IMR-90 (cell line): ENCODE results near the gene PRKACA. TPM values are rescaled to one million over a fixed set of nuclear protein-coding genes. Genes with fewer than 3 reads are reported as not detected.

Experiments used
- ATAC-seq: fragments of 200-7000 bp; cut with Tn5 transposase; 2 replicates; pipeline ENCODE4 v1.9.1; 2020; ENCODE audit warnings: low read depth, mild to moderate bottlenecking, moderate library complexity
- BruUV-seq: library from RNA; stranded (reverse); fragments of 400-500 nt; replicated peaks from 2 replicates; lab custom pipeline; 2021; lab: Mats Ljungman, UMichigan
- CTCF ChIA-PET: fragments of 300-600 bp; formaldehyde crosslinking; extraction: SDS; loops from one replicate; lab custom pipeline; 2021; ENCODE audit warnings: antibody characterized with exemption; lab: Yijun Ruan, JAX
- POLR2A ChIA-PET: fragments of 300-600 bp; sonication (Branson Sonifier 250); formaldehyde crosslinking; loops from one replicate; lab custom pipeline; 2022; ENCODE audit warnings: antibody characterized with exemption; ENCODE audit not compliant: unreplicated experiment; lab: Charles Lee
- DNase-seq: peaks from one replicate; pipeline ENCODE4 v3.0.0; 2013
- H2AFZ ChIP-seq: replicated peaks from 2 replicates; pipeline ENCODE3; 2013; ENCODE audit warnings: low read length, mild to moderate bottlenecking; ENCODE audit not compliant: poor library complexity
- H2AK5ac ChIP-seq: 2 replicates; pipeline ENCODE4 v1.6.1; 2013; ENCODE audit warnings: low read depth, low read length, inconsistent platforms
- H2AK9ac ChIP-seq: replicated peaks from 2 replicates; pipeline ENCODE3; 2013; ENCODE audit warnings: mild to moderate bottlenecking, low read depth, low read length, moderate library complexity; ENCODE audit not compliant: poor library complexity
- H2BK120ac ChIP-seq: 2 replicates; pipeline ENCODE4 v1.6.1; 2013; ENCODE audit warnings: low read depth, low read length, inconsistent platforms
- H2BK15ac ChIP-seq: 3 replicates; pipeline ENCODE4 v1.6.1; 2013; ENCODE audit warnings: low read depth, low read length, inconsistent platforms
- H2BK20ac ChIP-seq: 2 replicates; pipeline ENCODE4 v1.6.1; 2013; ENCODE audit warnings: low read depth, mild to moderate bottlenecking, inconsistent platforms, low read length, moderate library complexity
- H2BK5ac ChIP-seq: 2 replicates; pipeline ENCODE4 v1.6.1; 2013; ENCODE audit warnings: mild to moderate bottlenecking, low read depth, low read length, inconsistent platforms; ENCODE audit not compliant: poor library complexity, severe bottlenecking
- H3K14ac ChIP-seq: replicated peaks from 2 replicates; pipeline ENCODE4 v1.6.1; 2013; ENCODE audit warnings: low read depth, low read length, inconsistent platforms
- H3K18ac ChIP-seq: 2 replicates; pipeline ENCODE4 v1.6.1; 2013; ENCODE audit warnings: low read depth, low read length, control low read depth
- H3K23ac ChIP-seq: 2 replicates; pipeline ENCODE4 v1.6.1; 2013; ENCODE audit warnings: low read depth, low read length, inconsistent platforms
- H3K27ac ChIP-seq: 2 replicates; pipeline ENCODE4 v1.5.1; 2013; ENCODE audit warnings: mild to moderate bottlenecking, control low read depth, low read length; ENCODE audit not compliant: insufficient read depth
- H3K27me3 ChIP-seq: 2 replicates; pipeline ENCODE4 v1.6.1; 2013; ENCODE audit warnings: low read length; ENCODE audit not compliant: control insufficient read depth, insufficient read depth
- H3K36me3 ChIP-seq: 2 replicates; pipeline ENCODE4 v1.6.1; 2013; ENCODE audit warnings: low read length, mixed read lengths; ENCODE audit not compliant: control insufficient read depth, insufficient read depth
- H3K4ac ChIP-seq: 2 replicates; pipeline ENCODE4 v1.6.1; 2013; ENCODE audit warnings: low read depth, low read length, inconsistent platforms
- H3K4me1 ChIP-seq: 2 replicates; pipeline ENCODE4 v1.6.1; 2013; ENCODE audit warnings: low read length, mixed read lengths; ENCODE audit not compliant: control insufficient read depth, insufficient read depth
- H3K4me2 ChIP-seq: 2 replicates; pipeline ENCODE4 v1.6.1; 2013; ENCODE audit warnings: low read depth, mild to moderate bottlenecking, control low read depth, low read length, moderate library complexity
- H3K4me3 ChIP-seq: 2 replicates; pipeline ENCODE4 v1.5.1; 2013; ENCODE audit warnings: low read depth, mild to moderate bottlenecking, control low read depth, low read length, moderate library complexity; ENCODE audit not compliant: insufficient read depth
- H3K56ac ChIP-seq: 2 replicates; pipeline ENCODE4 v1.6.1; 2013; ENCODE audit warnings: low read length, inconsistent platforms; ENCODE audit not compliant: insufficient read depth; ENCODE audit errors: extremely low read depth
- H3K79me1 ChIP-seq, 2 experiments: 2 replicates each; pipeline ENCODE4 v1.6.1; 2013; ENCODE audit warnings: low read length in 2 of 2, inconsistent platforms in 1 of 2, low read depth in 1 of 2
- H3K9ac ChIP-seq: 2 replicates; pipeline ENCODE4 v1.6.1; 2013; ENCODE audit warnings: low read depth, low read length, control low read depth
- H3K9me1 ChIP-seq: 2 replicates; pipeline ENCODE4 v1.6.1; 2013; ENCODE audit warnings: low read length, inconsistent platforms; ENCODE audit not compliant: insufficient read depth
- H3K9me3 ChIP-seq: 2 replicates; pipeline ENCODE4 v1.6.1; 2013; ENCODE audit warnings: low read length; ENCODE audit not compliant: control insufficient read depth, insufficient read depth
- H4K20me1 ChIP-seq: 2 replicates; pipeline ENCODE4 v1.6.1; 2013; ENCODE audit warnings: low read length, inconsistent platforms; ENCODE audit not compliant: insufficient read depth
- H4K5ac ChIP-seq: 2 replicates; pipeline ENCODE4 v1.6.1; 2013; ENCODE audit warnings: mild to moderate bottlenecking, low read depth, low read length, control low read depth
- H4K8ac ChIP-seq, 2 experiments: 2 replicates each; pipeline ENCODE4 v1.6.1; 2013; ENCODE audit warnings: low read depth in 2 of 2, low read length in 2 of 2, control low read depth in 1 of 2, inconsistent platforms in 1 of 2
- H4K91ac ChIP-seq: 2 replicates; pipeline ENCODE4 v1.6.1; 2013; ENCODE audit warnings: low read depth, low read length, inconsistent platforms; ENCODE audit not compliant: insufficient read depth
- BHLHE40 ChIP-seq: fragments of 150-350 bp; IDR thresholded peaks from 2 replicates; pipeline ENCODE4 v1.6.1; 2016; ENCODE audit warnings: mild to moderate bottlenecking, low read depth, low read length
- CEBPB ChIP-seq: IDR thresholded peaks from 2 replicates; pipeline ENCODE4 v1.6.1; 2012; ENCODE audit warnings: low read depth, low read length, improper control_type of control experiment
- CHD1 ChIP-seq: IDR thresholded peaks from 2 replicates; pipeline ENCODE4 v1.6.1; 2012; ENCODE audit warnings: low read depth, low read length, improper control_type of control experiment
- CTCF ChIP-seq: conservative IDR thresholded peaks from 2 replicates; pipeline ENCODE4 v1.5.1; 2012; ENCODE audit warnings: mild to moderate bottlenecking, low read depth, low read length, improper control_type of control experiment
- FOS ChIP-seq: fragments of 150-350 bp; IDR thresholded peaks from 2 replicates; pipeline ENCODE4 v1.6.1; 2016; ENCODE audit warnings: low read depth, low read length
- MAZ ChIP-seq: IDR thresholded peaks from 2 replicates; pipeline ENCODE4 v1.6.1; 2012; ENCODE audit warnings: low read depth, mild to moderate bottlenecking, low read length, improper control_type of control experiment, moderate library complexity, borderline replicate concordance
- MXI1 ChIP-seq: IDR thresholded peaks from 2 replicates; pipeline ENCODE4 v1.6.1; 2012; ENCODE audit warnings: low read depth, mild to moderate bottlenecking, low read length, moderate library complexity, borderline replicate concordance
- POLR2A ChIP-seq: IDR thresholded peaks from 2 replicates; pipeline ENCODE4 v1.6.1; 2012; ENCODE audit warnings: mild to moderate bottlenecking, low read depth, low read length
- RAD21 ChIP-seq: IDR thresholded peaks from 2 replicates; pipeline ENCODE4 v1.6.1; 2012; ENCODE audit warnings: low read length, improper control_type of control experiment
- RCOR1 ChIP-seq: IDR thresholded peaks from 2 replicates; pipeline ENCODE4 v1.6.1; 2012; ENCODE audit warnings: mild to moderate bottlenecking, low read length, improper control_type of control experiment; ENCODE audit not compliant: insufficient replicate concordance
- RFX5 ChIP-seq: IDR thresholded peaks from 2 replicates; pipeline ENCODE4 v1.8.0; 2012; ENCODE audit warnings: low read depth, mild to moderate bottlenecking, low read length, moderate library complexity
- SMC3 ChIP-seq: fragments of 150-350 bp; IDR thresholded peaks from 2 replicates; pipeline ENCODE4 v1.6.1; 2016; ENCODE audit warnings: low read depth, mild to moderate bottlenecking, antibody characterized with exemption, low read length, moderate library complexity
- WGBS, 2 experiments: methylation state at CpG; one replicate each; pipeline versions ENCODE4 v1.1.5 to v1.1.7; 2013; ENCODE audit warnings: missing lambda C conversion rate in 2 of 2; ENCODE audit not compliant: insufficient read length in 1 of 2; ENCODE audit errors: extremely low coverage in 2 of 2; 5-methylcytosine and 5-hydroxymethylcytosine counted together
- dilution Hi-C: fragments of 300-500 bp; cut with HindIII; formaldehyde crosslinking; loops from one replicate; pipeline ENCODE4 v1.14.3; 2018; ENCODE audit warnings: low sequenced_read_pairs; ENCODE audit not compliant: unreplicated experiment
- in situ Hi-C: fragments of 300-500 bp; cut with MboI; formaldehyde crosslinking; loops from 3 replicates; pipeline ENCODE4 v1.14.3; 2019; ENCODE audit warnings: low sequenced_read_pairs, inconsistent platforms, mixed read lengths
- intact Hi-C: fragments of 100-400 bp; cut with micrococcal nuclease; formaldehyde crosslinking; loops from 2 replicates; pipeline ENCODE4 v1.10.0; 2022
- polyA plus RNA-seq, 3 experiments: library from polyadenylated mRNA; depleted of rRNA; stranded (reverse); fragments of >200 nt; gene quantifications; 2 replicates each; pipeline ENCODE4 v1.2.3, GENCODE V29; 2012; ENCODE audit warnings: low replicate concordance in 1 of 3
- total RNA-seq: library from RNA; depleted of rRNA; stranded (reverse); fragments of >200 nt; gene quantifications from 2 replicates; pipeline ENCODE4 v1.2.3, GENCODE V29; 2012
- TF ChIP-seq, protein P1 (sequence below): fragments of 150-350 bp; IDR thresholded peaks from 2 replicates; pipeline ENCODE4 v1.6.1; 2017; ENCODE audit warnings: mild to moderate bottlenecking, antibody characterized with exemption, low read length, low read depth

The PRKACA gene
- total and polyA plus RNA-seq, 2 of the 4 experiments (the other 2 are of a cell fraction): 18.1 to 94.5 TPM

- Histone ChIP-seq H4K20me1 (peaks cover 8% of the 10 kb centered on the region), H3K4me1 (peaks cover 16% of the 10 kb centered on the region), H2AK5ac (peak overlapping the region; percentile 90), H3K56ac (peak overlapping the region; percentile 57), H3K14ac (peak overlapping the region; percentile 84), H2BK15ac (no peak overlapping the region; the same call in 2 of the 3 replicates), H3K9ac (peak overlapping the region; percentile 65), H2AK9ac (peak overlapping the region; percentile 68), H3K9me3 (no peaks in the 10 kb centered on the region), H2BK120ac (peak overlapping the region; percentile 63), H3K4me3 (peak overlapping the region; percentile 33), H3K9me1 (peaks cover 13% of the 10 kb centered on the region; the same call in 1 of the 2 replicates), H4K91ac (peak overlapping the region; percentile 83), H2AFZ (peak overlapping the region; percentile 87), H3K4me2 (peak overlapping the region; percentile 80), H2BK20ac (no peak overlapping the region), H3K18ac (peak overlapping the region; percentile 48), H3K27me3 (no peaks in the 10 kb centered on the region), H3K79me1 (peaks cover 7 to 50% of the 10 kb centered on the region in 2 experiments), H4K8ac (peak overlapping the region; percentile 80 to 89), H3K4ac (peak overlapping the region; percentile 89), H4K5ac (peak overlapping the region; percentile 65), H2BK5ac (peak overlapping the region; percentile 82), H3K27ac (peak overlapping the region; percentile 83), H3K23ac (peak overlapping the region; percentile 68), H3K36me3 (no peaks in the 10 kb centered on the region)
- intact Hi-C loops: no loop called here
- no TSS peak for BruUV-seq
- dilution Hi-C loops: no loop called here
- ChIA-PET CTCF (interaction anchor here (0.6 to 1.0 kb wide), 2 partner anchors 18 to 239 kb away, joined by 3 to 4 read pairs; partner anchors contain the start of gene ASF1B), POLR2A (no interaction called here)
- peak; percentile 75 for DNase-seq
- in situ Hi-C loops: no loop called here
- WGBS, 2 experiments: 2% methylated on average over 37 of the region's 61 CpGs; no CpG with 5 or more reads in 1 of the 2 experiments
- ATAC-seq: peak; percentile 0
- TF ChIP-seq SMC3 (no peak), MXI1 (no peak), FOS (no peak; the same call in 1 of the 2 replicates), CHD1 (no peak), MAZ (peak; percentile 39; the same call in 1 of the 2 replicates), CTCF (no peak), RFX5 (no peak), POLR2A (peak; percentile 57), RAD21 (no peak), CEBPB (peak; percentile 98), RCOR1 (peak; percentile 90), BHLHE40 (0 out of 2 replicates have a peak, but pooled peaks have one; percentile 13)
- TF ChIP-seq, protein P1, sequence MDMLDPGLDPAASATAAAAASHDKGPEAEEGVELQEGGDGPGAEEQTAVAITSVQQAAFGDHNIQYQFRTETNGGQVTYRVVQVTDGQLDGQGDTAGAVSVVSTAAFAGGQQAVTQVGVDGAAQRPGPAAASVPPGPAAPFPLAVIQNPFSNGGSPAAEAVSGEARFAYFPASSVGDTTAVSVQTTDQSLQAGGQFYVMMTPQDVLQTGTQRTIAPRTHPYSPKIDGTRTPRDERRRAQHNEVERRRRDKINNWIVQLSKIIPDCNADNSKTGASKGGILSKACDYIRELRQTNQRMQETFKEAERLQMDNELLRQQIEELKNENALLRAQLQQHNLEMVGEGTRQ: no peak
These were observed 846 bp upstream of the PRKACA start for GRCh38 chr19:14118165-14119051.
